GM18873 (cell line): ENCODE measurements around the gene CYP27C1.

Experiments
- ATAC-seq: cut with Tn5 transposase; IDR thresholded peaks from one replicate; pipeline ENCODE4 v1.9.1; 2021; ENCODE audit warnings: mild to moderate bottlenecking, moderate library complexity, moderate number of reproducible peaks; ENCODE audit not compliant: unreplicated experiment, low FRiP score

CYP27C1 gene

GRCh38 chr2:127134833-127135830 is 85.0 kb downstream of the CYP27C1 start:
- ATAC-seq = no peak

DNA sequence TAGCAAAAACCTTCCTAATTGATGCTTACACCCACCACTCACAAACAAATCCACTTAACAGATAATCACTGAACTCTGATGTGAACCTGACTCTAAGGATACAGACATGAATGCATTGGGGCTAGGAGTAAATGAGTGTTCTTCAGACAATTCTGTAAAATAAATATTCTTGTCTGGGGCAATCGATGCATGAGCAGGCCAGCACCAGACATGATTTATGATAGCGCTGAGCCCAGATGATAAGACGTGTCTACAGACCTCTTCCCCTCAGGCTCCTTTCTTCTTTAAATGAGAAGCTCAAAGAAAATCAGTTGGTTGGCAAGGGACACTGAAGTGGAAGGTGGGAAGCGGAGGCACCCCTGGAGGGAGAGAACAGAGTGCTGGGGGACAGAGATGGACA is 85.9 kb downstream of the CYP27C1 start:
- no peak for ATAC-seq
